Astrocyte (in vitro differentiated cells and primary cell): ENCODE measurements around the gene CNTNAP2. TPM values are rescaled to one million over a fixed set of nuclear protein-coding genes. Genes with fewer than 3 reads are reported as not detected.

Source experiments
- DNase-seq: peaks from one replicate; pipeline ENCODE4 v3.0.0-alpha.2; 2010; ENCODE audit warnings: low read depth
- FAIRE-seq: peaks from 2 replicates; lab custom pipeline; 2011; peaks lifted over from hg19 to GRCh38; lab: Jason Lieb, UNC
- H2AFZ ChIP-seq: 2 replicates; pipeline ENCODE4 v1.6.0; 2012; ENCODE audit warnings: low read depth, low read length, inconsistent platforms
- H3K27ac ChIP-seq: 2 replicates; pipeline ENCODE4 v1.5.1; 2011; ENCODE audit warnings: low read depth, low read length, inconsistent platforms
- H3K27me3 ChIP-seq: 2 replicates; pipeline ENCODE4 v1.6.0; 2011; ENCODE audit warnings: low read length, inconsistent platforms; ENCODE audit not compliant: insufficient read depth
- H3K36me3 ChIP-seq: 2 replicates; pipeline ENCODE4 v1.5.1; 2011; ENCODE audit warnings: low read length, inconsistent platforms; ENCODE audit not compliant: insufficient read depth
- H3K4me1 ChIP-seq: 2 replicates; pipeline ENCODE4 v1.5.1; 2011; ENCODE audit warnings: low read length, inconsistent platforms; ENCODE audit not compliant: insufficient read depth
- H3K4me2 ChIP-seq: 2 replicates; pipeline ENCODE4 v1.6.0; 2012; ENCODE audit warnings: low read length, inconsistent platforms
- H3K4me3 ChIP-seq: 2 replicates; pipeline ENCODE4 v1.5.1; 2011; ENCODE audit warnings: low read depth, mild to moderate bottlenecking, low read length, inconsistent platforms; ENCODE audit not compliant: insufficient read depth
- H3K79me2 ChIP-seq: 2 replicates; pipeline ENCODE4 v1.6.0; 2012; ENCODE audit warnings: mild to moderate bottlenecking, low read length, inconsistent platforms; ENCODE audit not compliant: insufficient read depth
- H3K9ac ChIP-seq: 2 replicates; pipeline ENCODE4 v1.6.0; 2012; ENCODE audit warnings: mild to moderate bottlenecking, low read length, inconsistent platforms
- H3K9me3 ChIP-seq: 2 replicates; pipeline ENCODE4 v1.5.1; 2012; ENCODE audit warnings: low read depth, mild to moderate bottlenecking, low read length, inconsistent platforms; ENCODE audit not compliant: insufficient read depth
- H4K20me1 ChIP-seq: 2 replicates; pipeline ENCODE4 v1.6.0; 2012; ENCODE audit warnings: low read length, inconsistent platforms; ENCODE audit not compliant: insufficient read depth
- H3K27ac Mint-ChIP-seq: one replicate; pipeline ENCODE4 v1.8.0; 2021; ENCODE audit warnings: mild to moderate bottlenecking, mixed read lengths; ENCODE audit not compliant: unreplicated experiment
- H3K27me3 Mint-ChIP-seq: one replicate; pipeline ENCODE4 v1.8.0; 2021; ENCODE audit warnings: low read depth, mixed read lengths; ENCODE audit not compliant: unreplicated experiment
- H3K36me3 Mint-ChIP-seq: one replicate; pipeline ENCODE4 v1.8.0; 2021; ENCODE audit warnings: low read depth, mixed read lengths; ENCODE audit not compliant: unreplicated experiment
- H3K4me1 Mint-ChIP-seq: one replicate; pipeline ENCODE4 v1.8.0; 2021; ENCODE audit warnings: low read depth, mixed read lengths; ENCODE audit not compliant: unreplicated experiment
- H3K4me3 Mint-ChIP-seq: one replicate; pipeline ENCODE4 v1.8.0; 2021; ENCODE audit warnings: mild to moderate bottlenecking, moderate library complexity, mixed read lengths; ENCODE audit not compliant: unreplicated experiment
- H3K9me3 Mint-ChIP-seq: one replicate; pipeline ENCODE4 v1.8.0; 2021; ENCODE audit warnings: mild to moderate bottlenecking, mixed read lengths; ENCODE audit not compliant: unreplicated experiment
- EZH2 ChIP-seq: IDR thresholded peaks from 2 replicates; pipeline ENCODE4 v1.6.1; 2012; ENCODE audit warnings: mild to moderate bottlenecking, low read length, inconsistent platforms; ENCODE audit not compliant: insufficient read depth
- total RNA-seq: library from RNA; stranded (reverse); gene quantifications from 2 replicates; pipeline ENCODE4 v1.2.1, GENCODE V29; 2021
- TF ChIP-seq, protein P1 (sequence below): IDR thresholded peaks from 2 replicates; pipeline ENCODE4 v1.5.1; 2011; ENCODE audit warnings: low read depth, mild to moderate bottlenecking, inconsistent platforms, low read length, moderate library complexity; ENCODE audit not compliant: insufficient read depth

Gene CNTNAP2
- total RNA-seq, 1 donor from 2014 or later, result 20.0 TPM

DNA sequence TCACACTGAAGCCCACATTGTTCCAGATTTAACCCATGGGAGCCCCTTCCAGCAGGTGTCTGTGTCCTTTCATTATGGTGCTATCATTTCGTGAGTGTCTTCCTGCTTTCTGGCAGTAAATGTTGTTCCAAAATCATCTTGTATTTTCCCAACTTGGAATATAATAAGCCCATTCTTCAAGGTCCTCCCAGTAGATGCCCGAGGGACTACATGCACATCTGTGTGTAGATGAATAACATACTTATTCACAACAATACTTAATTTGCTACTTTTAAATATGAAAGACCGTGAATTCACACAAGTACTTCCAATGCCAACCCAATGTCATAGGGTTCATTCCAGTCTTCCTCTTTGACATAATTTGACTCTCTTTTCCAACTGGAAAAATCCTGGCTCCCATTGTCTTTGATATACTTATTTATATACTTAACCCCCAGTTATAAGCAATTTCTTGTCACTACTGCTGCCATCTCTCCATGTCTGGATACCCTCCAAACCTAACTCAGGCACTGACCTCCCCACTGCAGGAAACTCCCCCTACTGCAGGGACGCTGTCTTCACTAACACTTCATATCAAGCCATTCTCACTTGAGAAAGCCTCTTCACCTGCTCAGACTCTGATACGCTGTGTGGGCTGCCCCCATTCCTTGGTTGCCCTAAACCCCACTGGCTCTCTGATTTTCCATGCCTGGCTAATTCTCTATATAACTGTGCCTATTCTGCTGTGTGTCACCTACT, 1119.2 kb downstream of the CNTNAP2 start:
- H3K27me3 ChIP-seq, result no peaks in the 10 kb centered on the region
- TF ChIP-seq EZH2, result no peak
- H3K36me3 Mint-ChIP-seq, result no peaks in the 10 kb centered on the region
- no peak overlapping the region for H3K4me3 ChIP-seq
- H3K27ac Mint-ChIP-seq, result no peak overlapping the region
- no peak overlapping the region for H3K4me3 Mint-ChIP-seq
- H3K79me2 ChIP-seq, result no peaks in the 10 kb centered on the region
- no peaks in the 10 kb centered on the region for H3K9me3 ChIP-seq
- FAIRE-seq, result no peak
- peaks cover 2% of the 10 kb centered on the region for H3K9me3 Mint-ChIP-seq
- H3K4me1 ChIP-seq, result no peaks in the 10 kb centered on the region
- H3K27me3 Mint-ChIP-seq, result no peaks in the 10 kb centered on the region
- H3K4me2 ChIP-seq, result no peak overlapping the region
- H3K9ac ChIP-seq, result no peak overlapping the region
- H4K20me1 ChIP-seq, result no peaks in the 10 kb centered on the region
- no peak overlapping the region for H3K27ac ChIP-seq
- no peaks in the 10 kb centered on the region for H3K36me3 ChIP-seq
- no peak for DNase-seq
- H2AFZ ChIP-seq, result no peak overlapping the region
- H3K4me1 Mint-ChIP-seq, result no peaks in the 10 kb centered on the region

DNA sequence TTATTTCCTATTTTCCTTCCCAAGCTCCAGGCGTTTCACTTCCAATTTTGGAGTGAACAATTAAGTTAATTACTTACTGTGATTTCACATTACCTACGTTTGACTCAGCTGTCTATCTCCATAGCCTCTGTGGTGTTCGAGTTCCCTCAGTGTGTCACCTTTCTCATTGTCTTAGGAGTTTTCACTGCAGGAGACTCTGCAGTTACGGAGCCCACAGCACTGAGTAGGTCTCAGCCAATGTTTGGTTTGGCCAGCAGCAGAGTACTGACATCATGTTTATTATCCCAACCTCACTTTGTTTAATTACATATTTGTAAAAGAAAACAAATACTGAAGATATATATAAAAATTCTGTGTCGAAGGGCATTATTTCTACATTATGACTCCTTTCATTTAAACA, 1123.9 kb downstream of the CNTNAP2 start:
- DNase-seq (no peak), FAIRE-seq (no peak)
- no peak overlapping the region for H3K27ac ChIP-seq
- no peaks in the 10 kb centered on the region for H3K36me3 ChIP-seq
- H4K20me1 ChIP-seq, result no peaks in the 10 kb centered on the region
- H3K36me3 Mint-ChIP-seq, result no peaks in the 10 kb centered on the region
- no peak overlapping the region for H3K27ac Mint-ChIP-seq
- no peak overlapping the region for H3K4me3 Mint-ChIP-seq
- no peak overlapping the region for H3K9ac ChIP-seq
- no peaks in the 10 kb centered on the region for H3K79me2 ChIP-seq
- H3K27me3 Mint-ChIP-seq, result no peaks in the 10 kb centered on the region
- no peak overlapping the region for H2AFZ ChIP-seq
- TF ChIP-seq, protein P1, sequence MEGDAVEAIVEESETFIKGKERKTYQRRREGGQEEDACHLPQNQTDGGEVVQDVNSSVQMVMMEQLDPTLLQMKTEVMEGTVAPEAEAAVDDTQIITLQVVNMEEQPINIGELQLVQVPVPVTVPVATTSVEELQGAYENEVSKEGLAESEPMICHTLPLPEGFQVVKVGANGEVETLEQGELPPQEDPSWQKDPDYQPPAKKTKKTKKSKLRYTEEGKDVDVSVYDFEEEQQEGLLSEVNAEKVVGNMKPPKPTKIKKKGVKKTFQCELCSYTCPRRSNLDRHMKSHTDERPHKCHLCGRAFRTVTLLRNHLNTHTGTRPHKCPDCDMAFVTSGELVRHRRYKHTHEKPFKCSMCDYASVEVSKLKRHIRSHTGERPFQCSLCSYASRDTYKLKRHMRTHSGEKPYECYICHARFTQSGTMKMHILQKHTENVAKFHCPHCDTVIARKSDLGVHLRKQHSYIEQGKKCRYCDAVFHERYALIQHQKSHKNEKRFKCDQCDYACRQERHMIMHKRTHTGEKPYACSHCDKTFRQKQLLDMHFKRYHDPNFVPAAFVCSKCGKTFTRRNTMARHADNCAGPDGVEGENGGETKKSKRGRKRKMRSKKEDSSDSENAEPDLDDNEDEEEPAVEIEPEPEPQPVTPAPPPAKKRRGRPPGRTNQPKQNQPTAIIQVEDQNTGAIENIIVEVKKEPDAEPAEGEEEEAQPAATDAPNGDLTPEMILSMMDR, result no peak
- no peak for TF ChIP-seq EZH2
- H3K4me2 ChIP-seq, result no peak overlapping the region
- H3K4me3 ChIP-seq, result no peak overlapping the region
- H3K4me1 Mint-ChIP-seq, result no peaks in the 10 kb centered on the region
- no peaks in the 10 kb centered on the region for H3K9me3 ChIP-seq
- peaks cover 2% of the 10 kb centered on the region for H3K9me3 Mint-ChIP-seq
- no peaks in the 10 kb centered on the region for H3K27me3 ChIP-seq
- no peaks in the 10 kb centered on the region for H3K4me1 ChIP-seq

DNA sequence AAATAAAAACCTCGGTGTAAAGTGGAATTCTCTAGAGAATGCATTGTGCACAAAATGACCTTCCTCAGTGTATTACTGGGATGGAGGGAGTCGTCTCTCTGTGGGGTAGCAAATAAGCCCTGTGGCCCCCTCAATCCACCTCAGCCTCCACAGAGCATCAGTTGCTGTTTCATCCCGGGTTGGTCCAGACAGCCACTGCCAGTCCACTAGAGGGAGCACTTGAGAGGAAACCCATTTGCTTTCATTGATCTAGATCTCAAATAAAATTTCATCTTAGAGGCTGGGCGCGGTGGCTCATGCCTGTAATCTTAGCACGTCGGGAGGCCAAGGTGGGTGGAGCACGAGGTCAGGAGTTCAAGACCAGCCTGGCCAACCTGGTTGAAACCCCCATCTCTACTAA, 1128.7 kb downstream of the CNTNAP2 start:
- H3K36me3 ChIP-seq, result no peaks in the 10 kb centered on the region
- no peaks in the 10 kb centered on the region for H3K79me2 ChIP-seq
- no peaks in the 10 kb centered on the region for H3K9me3 Mint-ChIP-seq
- no peaks in the 10 kb centered on the region for H3K27me3 Mint-ChIP-seq
- H3K4me3 ChIP-seq, result no peak overlapping the region
- no peaks in the 10 kb centered on the region for H3K4me1 Mint-ChIP-seq
- H3K36me3 Mint-ChIP-seq, result no peaks in the 10 kb centered on the region
- H2AFZ ChIP-seq, result no peak overlapping the region
- no peak overlapping the region for H3K27ac ChIP-seq
- H3K27ac Mint-ChIP-seq, result no peak overlapping the region
- H3K4me3 Mint-ChIP-seq, result no peak overlapping the region
- TF ChIP-seq, protein P1, result peak; percentile 39
- TF ChIP-seq EZH2, result no peak
- H3K9ac ChIP-seq, result no peak overlapping the region
- no peaks in the 10 kb centered on the region for H3K9me3 ChIP-seq
- no peak overlapping the region for H3K4me2 ChIP-seq
- no peaks in the 10 kb centered on the region for H3K4me1 ChIP-seq
- H3K27me3 ChIP-seq, result no peaks in the 10 kb centered on the region
- DNase-seq, result no peak
- no peaks in the 10 kb centered on the region for H4K20me1 ChIP-seq
- no peak for FAIRE-seq
